Mammary microvascular endothelial cell (primary cell): ENCODE data around the gene FEV. TPM values are rescaled to one million over a fixed set of nuclear protein-coding genes. Genes with fewer than 3 reads are reported as not detected.

ENCODE experiments used
- total RNA-seq: library from RNA; depleted of rRNA; stranded (reverse); fragments of >200 nt; gene quantifications from 2 replicates; pipeline ENCODE4 v1.2.3, GENCODE V29; 2015

The FEV gene
- total RNA-seq, result not detected in 2 replicates

GRCh38 chr2:218985021-218985324, at the start of gene FEV:
Gene FEV (minus strand): TSS chr2:218985184. CDS start chr2:218985075, 109 bp downstream.

GRCh38 chr2:218993345-218994315, 8.6 kb upstream of the FEV start, which contains the start of gene CRYBA2:
Gene CRYBA2 (minus strand): TSS chr2:218993422. CDS start chr2:218993176, 246 bp downstream.

DNA sequence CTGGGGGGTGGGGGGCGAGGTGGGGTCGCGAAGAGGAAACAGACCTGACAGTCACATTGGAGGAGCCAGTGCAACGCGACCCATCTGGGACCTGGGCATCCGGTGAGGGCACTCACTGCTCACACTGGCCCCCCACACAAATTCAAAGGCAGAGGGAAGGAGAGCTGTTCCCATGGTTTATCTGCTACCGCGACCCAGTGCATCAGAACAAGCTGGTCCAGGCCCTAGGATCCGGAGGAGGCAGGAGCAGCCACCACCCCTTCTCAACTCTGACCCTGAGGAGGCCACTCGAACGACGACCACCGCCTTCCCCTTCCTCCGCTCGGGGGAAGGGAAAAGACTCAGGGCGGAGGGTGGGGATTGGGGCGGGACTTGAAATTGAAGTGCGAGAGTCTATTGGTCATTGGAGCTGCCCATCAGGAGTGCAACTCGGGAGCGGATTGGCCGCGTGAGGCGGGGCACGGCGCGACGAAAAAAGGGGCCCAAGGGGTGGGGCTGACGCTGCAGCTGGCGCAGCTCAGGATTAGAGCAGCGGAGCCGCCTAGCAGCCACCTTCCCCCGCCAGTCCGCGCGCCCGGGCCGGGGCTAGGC, 25.7 kb downstream of the FEV start, which contains the start of gene CDK5R2:
CDK5R2 (plus strand) TSS at position 526 of the 591 bp plus-strand sequence. CDS start 155 bp downstream, outside the sequence.

Other genes with a start within 250 kb of the FEV start
- gene CYP27A1, start 203.0 kb downstream of the FEV start, total RNA-seq, result 6.4 and 7.4 TPM in 2 replicates
- gene PRKAG3, start 153.4 kb downstream of the FEV start, total RNA-seq, result not detected in 2 replicates
- not detected in 2 replicates for gene WNT6, start 125.4 kb downstream of the FEV start, total RNA-seq
- not detected in 2 replicates for gene WNT10A, start 104.3 kb downstream of the FEV start, total RNA-seq
- gene CDK5R2, start 25.5 kb downstream of the FEV start, total RNA-seq, result not detected in 2 replicates
- gene CRYBA2, start 8.2 kb upstream of the FEV start, total RNA-seq, result not detected in 2 replicates
- not detected in 2 replicates for gene CFAP65, start 56.3 kb upstream of the FEV start, total RNA-seq
- gene IHH, start 75.7 kb upstream of the FEV start, total RNA-seq, result not detected in 2 replicates
- gene NHEJ1, start 175.6 kb upstream of the FEV start, total RNA-seq, result 16.9 and 18.3 TPM in 2 replicates
- gene SLC23A3, start 184.8 kb upstream of the FEV start, total RNA-seq, result 0.60 and 0.79 TPM in 2 replicates
- 35.3 and 37.0 TPM in 2 replicates for gene CNPPD1, start 191.7 kb upstream of the FEV start, total RNA-seq
- 43.6 and 44.4 TPM in 2 replicates for gene RETREG2, start 193.1 kb upstream of the FEV start, total RNA-seq
- gene ZFAND2B, start 221.6 kb upstream of the FEV start, total RNA-seq, result 24.4 and 30.4 TPM in 2 replicates
- 15.5 and 15.6 TPM in 2 replicates for gene ABCB6, start 233.8 kb upstream of the FEV start, total RNA-seq
- 48.8 and 71.1 TPM in 2 replicates for gene ATG9A, start 244.5 kb upstream of the FEV start, total RNA-seq
- gene ANKZF1, start 244.6 kb upstream of the FEV start, total RNA-seq, result 13.6 and 16.9 TPM in 2 replicates